ENCODE data around the gene RPGRIP1L.

DNA sequence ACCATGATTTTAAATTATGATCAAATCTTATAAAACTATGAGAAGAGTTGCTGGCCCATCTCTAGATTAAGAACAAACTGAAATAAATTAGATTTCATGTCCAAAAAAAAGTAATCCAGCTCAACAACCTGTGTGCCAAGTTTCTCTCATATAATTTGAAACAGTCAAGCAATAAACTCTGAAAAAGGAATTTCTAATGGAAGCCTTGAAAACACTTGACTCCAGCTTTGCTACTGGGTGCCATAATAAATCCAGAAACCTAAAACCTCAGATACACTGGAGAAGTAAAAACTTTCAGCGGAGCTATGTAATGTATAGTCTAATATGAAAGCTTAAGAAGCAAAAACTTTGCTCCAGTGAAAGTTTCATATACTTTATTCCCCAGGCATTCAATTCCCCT, 25.5 kb downstream of the RPGRIP1L start:
- no peak for TF ChIP-seq IRF1 (CRISPR knock-in tag; IDR thresholded peaks at IDR 0.05)
- no peak for TF ChIP-seq MYBL2 (CRISPR knock-in tag; IDR thresholded peaks at IDR 0.05)
- TF ChIP-seq ZNF138 (CRISPR knock-in tag; conservative IDR thresholded peaks at IDR 0.05): no peak
- no peak for TF ChIP-seq ELF4 (CRISPR knock-in tag; IDR thresholded peaks at IDR 0.05; ENCODE audit: low read depth)
- TF ChIP-seq, protein P1, sequence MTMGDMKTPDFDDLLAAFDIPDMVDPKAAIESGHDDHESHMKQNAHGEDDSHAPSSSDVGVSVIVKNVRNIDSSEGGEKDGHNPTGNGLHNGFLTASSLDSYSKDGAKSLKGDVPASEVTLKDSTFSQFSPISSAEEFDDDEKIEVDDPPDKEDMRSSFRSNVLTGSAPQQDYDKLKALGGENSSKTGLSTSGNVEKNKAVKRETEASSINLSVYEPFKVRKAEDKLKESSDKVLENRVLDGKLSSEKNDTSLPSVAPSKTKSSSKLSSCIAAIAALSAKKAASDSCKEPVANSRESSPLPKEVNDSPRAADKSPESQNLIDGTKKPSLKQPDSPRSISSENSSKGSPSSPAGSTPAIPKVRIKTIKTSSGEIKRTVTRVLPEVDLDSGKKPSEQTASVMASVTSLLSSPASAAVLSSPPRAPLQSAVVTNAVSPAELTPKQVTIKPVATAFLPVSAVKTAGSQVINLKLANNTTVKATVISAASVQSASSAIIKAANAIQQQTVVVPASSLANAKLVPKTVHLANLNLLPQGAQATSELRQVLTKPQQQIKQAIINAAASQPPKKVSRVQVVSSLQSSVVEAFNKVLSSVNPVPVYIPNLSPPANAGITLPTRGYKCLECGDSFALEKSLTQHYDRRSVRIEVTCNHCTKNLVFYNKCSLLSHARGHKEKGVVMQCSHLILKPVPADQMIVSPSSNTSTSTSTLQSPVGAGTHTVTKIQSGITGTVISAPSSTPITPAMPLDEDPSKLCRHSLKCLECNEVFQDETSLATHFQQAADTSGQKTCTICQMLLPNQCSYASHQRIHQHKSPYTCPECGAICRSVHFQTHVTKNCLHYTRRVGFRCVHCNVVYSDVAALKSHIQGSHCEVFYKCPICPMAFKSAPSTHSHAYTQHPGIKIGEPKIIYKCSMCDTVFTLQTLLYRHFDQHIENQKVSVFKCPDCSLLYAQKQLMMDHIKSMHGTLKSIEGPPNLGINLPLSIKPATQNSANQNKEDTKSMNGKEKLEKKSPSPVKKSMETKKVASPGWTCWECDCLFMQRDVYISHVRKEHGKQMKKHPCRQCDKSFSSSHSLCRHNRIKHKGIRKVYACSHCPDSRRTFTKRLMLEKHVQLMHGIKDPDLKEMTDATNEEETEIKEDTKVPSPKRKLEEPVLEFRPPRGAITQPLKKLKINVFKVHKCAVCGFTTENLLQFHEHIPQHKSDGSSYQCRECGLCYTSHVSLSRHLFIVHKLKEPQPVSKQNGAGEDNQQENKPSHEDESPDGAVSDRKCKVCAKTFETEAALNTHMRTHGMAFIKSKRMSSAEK (CRISPR knock-in tag; IDR thresholded peaks at IDR 0.05; ENCODE audit: borderline replicate concordance): no peak
- TF ChIP-seq ETV6 (CRISPR knock-in tag; IDR thresholded peaks at IDR 0.05): no peak
- no peak for TF ChIP-seq PRDM15 (CRISPR knock-in tag; IDR thresholded peaks at IDR 0.05)

Data from WTC11 (cell line).